Endothelial cell of umbilical vein (primary cell): ENCODE measurements around the gene NPAT. TPM values are rescaled to one million over a fixed set of nuclear protein-coding genes. Genes with fewer than 3 reads are reported as not detected.

Experiments used
- BruUV-seq: library from RNA; stranded (reverse); fragments of 400-500 nt; replicated peaks from 2 replicates; lab custom pipeline; 2021; lab: Mats Ljungman, UMichigan
- CTCF ChIA-PET: fragments of 300-600, 350-600 bp; sonication (Branson Sonifier 250); formaldehyde crosslinking; loops from one replicate; lab custom pipeline; 2021; ENCODE audit warnings: antibody characterized with exemption, inconsistent platforms; lab: Charles Lee
- POLR2A ChIA-PET: fragments of 300-600, 350-600 bp; sonication (Branson Sonifier 250); formaldehyde crosslinking; loops from one replicate; lab custom pipeline; 2021; ENCODE audit warnings: antibody characterized with exemption, inconsistent platforms; lab: Charles Lee
- DNase-seq: peaks from one replicate; pipeline ENCODE4 v3.0.0-alpha.2; 2011; ENCODE audit warnings: low read depth, low spot score
- FAIRE-seq: peaks from 2 replicates; lab custom pipeline; 2011; peaks lifted over from hg19 to GRCh38; lab: Jason Lieb, UNC
- H2AFZ ChIP-seq: 2 replicates; pipeline ENCODE4 v1.6.0; 2012; ENCODE audit warnings: low read depth, low read length, control low read depth, inconsistent platforms
- H3K27ac ChIP-seq: 2 replicates; pipeline ENCODE4 v1.5.1; 2011; ENCODE audit warnings: low read depth, mild to moderate bottlenecking, control low read depth, low read length, moderate library complexity; ENCODE audit not compliant: insufficient read depth
- H3K27me3 ChIP-seq, 2 experiments: 2 replicates each; pipeline versions ENCODE4 v1.6.0 to v1.6.1; 2011; ENCODE audit warnings: low read length in 2 of 2, mixed read lengths in 1 of 2; ENCODE audit not compliant: control insufficient read depth in 2 of 2, insufficient read depth in 2 of 2
- H3K36me3 ChIP-seq, 2 experiments: 2 replicates in 1 of 2; 3 replicates in 1 of 2; pipeline ENCODE4 v1.5.1; 2011; ENCODE audit warnings: low read length in 2 of 2, mild to moderate bottlenecking in 1 of 2, moderate library complexity in 1 of 2; ENCODE audit not compliant: control insufficient read depth in 2 of 2, insufficient read depth in 2 of 2; ENCODE audit errors: extremely low read depth in 1 of 2
- H3K4me1 ChIP-seq: 3 replicates; pipeline ENCODE4 v1.5.1; 2011; ENCODE audit warnings: mild to moderate bottlenecking, low read length; ENCODE audit not compliant: control insufficient read depth, insufficient read depth; ENCODE audit errors: extremely low read depth
- H3K4me2 ChIP-seq: 2 replicates; pipeline ENCODE4 v1.6.1; 2011; ENCODE audit warnings: low read length, control low read depth, mixed read lengths; ENCODE audit not compliant: insufficient read depth
- H3K4me3 ChIP-seq, 3 experiments: fragments of 200-600 bp in 1 of 3; sonication (generic), shearing (Covaris generic) in 1 of 3; replicated peaks in 1 of 3; 2 replicates each; pipeline ENCODE4 v1.5.1; 2011 to 2016; ENCODE audit warnings: control low read depth in 3 of 3, low read length in 3 of 3, mild to moderate bottlenecking in 2 of 3, inconsistent platforms in 1 of 3, low read depth in 1 of 3, moderate library complexity in 1 of 3; ENCODE audit not compliant: insufficient read depth in 1 of 3
- H3K79me2 ChIP-seq: 2 replicates; pipeline ENCODE4 v1.6.0; 2012; ENCODE audit warnings: low read length, inconsistent platforms; ENCODE audit not compliant: control insufficient read depth, insufficient read depth
- H3K9ac ChIP-seq: replicated peaks from 2 replicates; pipeline ENCODE3; 2011; ENCODE audit warnings: low read length, control low read depth; ENCODE audit not compliant: insufficient read depth; ENCODE audit errors: extremely low read depth
- H3K9me1 ChIP-seq: replicated peaks from 3 replicates; pipeline ENCODE4 v1.6.0; 2011; ENCODE audit warnings: mild to moderate bottlenecking, low read length; ENCODE audit not compliant: control insufficient read depth, insufficient read depth; ENCODE audit errors: extremely low read depth
- H3K9me3 ChIP-seq: replicated peaks from 2 replicates; pipeline ENCODE4 v1.5.1; 2012; ENCODE audit warnings: low read length, inconsistent platforms; ENCODE audit not compliant: control insufficient read depth, insufficient read depth
- H4K20me1 ChIP-seq: replicated peaks from 2 replicates; pipeline ENCODE3; 2011; ENCODE audit warnings: mild to moderate bottlenecking, low read length; ENCODE audit not compliant: control insufficient read depth, insufficient read depth; ENCODE audit errors: extremely low read depth
- CTCF ChIP-seq, 2 donors: IDR thresholded peaks; 1 replicate in 1 of 2; 2 replicates in 1 of 2; pipeline ENCODE4 v1.5.1; 2011; ENCODE audit warnings: low read length in 2 of 2, mild to moderate bottlenecking in 2 of 2, moderate library complexity in 2 of 2, control low read depth in 1 of 2, inconsistent platforms in 1 of 2, low read depth in 1 of 2; ENCODE audit not compliant: insufficient read depth in 1 of 2; ENCODE audit errors: extremely low read depth in 1 of 2
- EZH2 ChIP-seq: IDR thresholded peaks from 2 replicates; pipeline ENCODE4 v1.6.1; 2012; ENCODE audit warnings: borderline replicate concordance, low read depth, mild to moderate bottlenecking, moderate library complexity, low read length, inconsistent platforms; ENCODE audit not compliant: severe bottlenecking
- FOS ChIP-seq: IDR thresholded peaks from 2 replicates; pipeline ENCODE4 v1.6.1; 2011; ENCODE audit warnings: mild to moderate bottlenecking, low read length, moderate library complexity, borderline replicate concordance; ENCODE audit not compliant: insufficient read depth
- GATA2 ChIP-seq: IDR thresholded peaks from 2 replicates; pipeline ENCODE4 v1.7.0; 2011; ENCODE audit warnings: low read depth, mild to moderate bottlenecking, moderate library complexity, mixed read lengths, low read length; ENCODE audit not compliant: insufficient read length, insufficient read depth
- JUN ChIP-seq: IDR thresholded peaks from 2 replicates; pipeline ENCODE4 v1.6.1; 2011; ENCODE audit warnings: borderline replicate concordance, low read depth; ENCODE audit not compliant: insufficient read length, insufficient read depth
- MYC ChIP-seq: IDR thresholded peaks from one replicate; pipeline ENCODE4 v1.6.1; 2011; ENCODE audit warnings: mild to moderate bottlenecking, low read depth, low read length
- POLR2A ChIP-seq: IDR thresholded peaks from 2 replicates; pipeline ENCODE4 v1.6.1; 2012; ENCODE audit warnings: low read depth, mild to moderate bottlenecking, control low read depth, low read length
- POLR2AphosphoS5 ChIP-seq: IDR thresholded peaks from 2 replicates; pipeline ENCODE4 v1.6.1; 2012; ENCODE audit warnings: low read depth, mild to moderate bottlenecking, control low read depth, low read length, moderate library complexity; ENCODE audit not compliant: insufficient read depth
- dilution Hi-C: fragments of 300-500 bp; cut with MboI; formaldehyde crosslinking; loops from one replicate; pipeline ENCODE4 v1.15.0; 2019; ENCODE audit warnings: low sequenced_read_pairs; ENCODE audit not compliant: extremely low pct_ligation_motif_present
- intact Hi-C: fragments of 100-400 bp; cut with micrococcal nuclease; formaldehyde crosslinking; loops from one replicate; pipeline ENCODE4 v1.10.0; 2022
- polyA plus RNA-seq, 4 experiments: library from polyadenylated mRNA; depleted of rRNA in 3 of 4; stranded (reverse) in 3 of 4; unstranded in 1 of 4; fragments of >200 nt; gene quantifications; 2 replicates each; pipeline versions ENCODE4 v1.2.1 to v1.2.3, GENCODE V29; 2011 to 2012; ENCODE audit warnings: missing spikeins in 1 of 4
- total RNA-seq: library from RNA; stranded (reverse); gene quantifications from 2 replicates; pipeline ENCODE4 v1.2.3, GENCODE V29; 2021

Gene NPAT
- total and polyA plus RNA-seq, 2 donors (not counting 3 experiments of a cell fraction or from before 2014, with no cell fraction given) = 4.4 to 19.0 TPM

- H4K20me1 ChIP-seq = no peaks in the 10 kb centered on the region
- FAIRE-seq (no peak), DNase-seq (no peak)
- no peak overlapping the region for H3K4me3 ChIP-seq
- H3K9ac ChIP-seq = no peak overlapping the region
- no peak overlapping the region for H2AFZ ChIP-seq
- TF ChIP-seq FOS = no peak
- TF ChIP-seq POLR2A = no peak
- TF ChIP-seq POLR2AphosphoS5 = no peak
- no peak for TF ChIP-seq CTCF (IDR thresholded peaks at IDR 0.05; ENCODE audit: extremely low read depth in 1 of 2, insufficient read depth in 1 of 2, low read depth in 1 of 2, low read length in 2 of 2)
- no peak for TF ChIP-seq GATA2
- no peak for TF ChIP-seq JUN
- TF ChIP-seq EZH2 = no peak
- no peak for TF ChIP-seq MYC
- dilution Hi-C loops = no loop called here
- H3K27ac ChIP-seq = no peak overlapping the region
- no peaks in the 10 kb centered on the region for H3K9me3 ChIP-seq
- BruUV-seq = no TSS peak
- H3K27me3 ChIP-seq = no peaks in the 10 kb centered on the region
- ChIA-PET CTCF (no interaction called here), POLR2A (no interaction called here)
- H3K79me2 ChIP-seq = no peaks in the 10 kb centered on the region
- intact Hi-C loops = no loop called here
- peaks cover 3 to 5% of the 10 kb centered on the region in 2 experiments for H3K36me3 ChIP-seq
- H3K9me1 ChIP-seq = no peaks in the 10 kb centered on the region
- H3K4me2 ChIP-seq = no peak overlapping the region
- no peaks in the 10 kb centered on the region for H3K4me1 ChIP-seq
These were observed 28.7 kb downstream of the NPAT start for GRCh38 chr11:108193725-108194124.
